K562 (cell line): ENCODE data around the gene NUDCD3. TPM values are rescaled to one million over a fixed set of nuclear protein-coding genes. Genes with fewer than 3 reads are reported as not detected.

Experiments
- ATAC-seq: fragments of 200-7000 bp; cut with Tn5 transposase; 3 replicates; pipeline ENCODE4 v1.9.1; 2020; ENCODE audit warnings: moderate library complexity
- BruUV-seq: library from RNA; stranded (reverse); fragments of 400-500 nt; replicated peaks from 2 replicates; lab custom pipeline; 2021; lab: Mats Ljungman, UMichigan
- CTCF ChIA-PET: fragments of 300-600 bp; formaldehyde crosslinking; extraction: SDS; loops from one replicate; lab custom pipeline; 2021; ENCODE audit warnings: low intra/inter-chr PET ratio; lab: Yijun Ruan, JAX
- POLR2A ChIA-PET: fragments of 300-600, 350-650 bp; sonication (Branson Sonifier 250); formaldehyde crosslinking; extraction: SDS; loops from one replicate; lab custom pipeline; 2021; ENCODE audit warnings: antibody characterized with exemption, inconsistent platforms; lab: Yijun Ruan, JAX
- DNase-seq, 4 experiments: peaks; one replicate each; pipeline versions ENCODE4 v3.0.0 to v3.0.0-alpha.2; 2011 to 2018; ENCODE audit warnings: low spot score in 3 of 4, mixed read lengths in 3 of 4; ENCODE audit errors: extremely low read depth in 1 of 4
- FAIRE-seq: peaks from 2 replicates; lab custom pipeline; 2011; peaks lifted over from hg19 to GRCh38; lab: Jason Lieb, UNC
- H2AFZ ChIP-seq: 2 replicates; pipeline ENCODE4 v1.6.0; 2011; ENCODE audit warnings: low read depth, low read length, control low read depth, inconsistent platforms
- H3K27ac ChIP-seq: fragments of 200-600 bp; 3 replicates; pipeline ENCODE4 v1.8.0; 2011; ENCODE audit warnings: low read depth, mild to moderate bottlenecking, control low read depth, inconsistent platforms, low read length, moderate library complexity, mixed read lengths; ENCODE audit errors: extremely low read depth
- H3K27me3 ChIP-seq, 2 experiments: fragments of 300-600 bp in 1 of 2; 2 replicates in 1 of 2; 3 replicates in 1 of 2; pipeline versions ENCODE4 v1.6.0 to v1.8.0; 2011; ENCODE audit warnings: inconsistent platforms in 2 of 2, low read length in 2 of 2, mild to moderate bottlenecking in 1 of 2, mixed read lengths in 1 of 2, moderate library complexity in 1 of 2; ENCODE audit not compliant: control insufficient read depth in 2 of 2, insufficient read depth in 2 of 2
- H3K36me3 ChIP-seq: fragments of 300-600 bp; 3 replicates; pipeline ENCODE4 v1.8.0; 2011; ENCODE audit warnings: mild to moderate bottlenecking, low read length, inconsistent platforms; ENCODE audit not compliant: control insufficient read depth, insufficient read depth
- H3K4me1 ChIP-seq, 2 experiments: fragments of 200-600 bp in 1 of 2; replicated peaks in 1 of 2; 2 replicates in 1 of 2; 3 replicates in 1 of 2; pipeline versions ENCODE4 v1.5.1 to v1.8.0; 2011; ENCODE audit warnings: inconsistent platforms in 2 of 2, low read length in 2 of 2, mild to moderate bottlenecking in 1 of 2, mixed read lengths in 1 of 2, moderate library complexity in 1 of 2; ENCODE audit not compliant: control insufficient read depth in 2 of 2, insufficient read depth in 2 of 2
- H3K4me2 ChIP-seq: 2 replicates; pipeline ENCODE4 v1.6.1; 2011; ENCODE audit warnings: low read length, control low read depth, inconsistent platforms, mixed read lengths; ENCODE audit not compliant: insufficient read depth
- H3K4me3 ChIP-seq: fragments of 200-600 bp; sonication (generic), shearing (Covaris generic); 2 replicates; pipeline ENCODE4 v1.5.1; 2016; ENCODE audit warnings: control low read depth, inconsistent platforms
- H3K79me2 ChIP-seq: fragments of 200-600 bp; 3 replicates; pipeline ENCODE4 v1.8.0; 2011; ENCODE audit warnings: low read length, inconsistent platforms; ENCODE audit not compliant: control insufficient read depth, insufficient read depth
- H3K9ac ChIP-seq, 2 experiments: 2 replicates each; pipeline versions ENCODE4 v1.6.0 to v1.6.1; 2011; ENCODE audit warnings: low read depth in 2 of 2, low read length in 2 of 2, control low read depth in 1 of 2, inconsistent platforms in 1 of 2, mild to moderate bottlenecking in 1 of 2, mixed read lengths in 1 of 2; ENCODE audit not compliant: insufficient read depth in 1 of 2
- H3K9me1 ChIP-seq: one replicate; pipeline ENCODE4 v1.6.0; 2011; ENCODE audit warnings: inconsistent platforms, mild to moderate bottlenecking, low read length, moderate library complexity; ENCODE audit not compliant: control insufficient read depth, insufficient read depth
- H3K9me3 ChIP-seq: replicated peaks from 2 replicates; pipeline ENCODE4 v1.5.1; 2011; ENCODE audit warnings: low read depth, low read length, inconsistent platforms; ENCODE audit not compliant: control insufficient read depth, insufficient read depth
- H4K20me1 ChIP-seq: replicated peaks from 2 replicates; pipeline ENCODE4 v1.6.1; 2011; ENCODE audit warnings: low read length, inconsistent platforms, mixed read lengths; ENCODE audit not compliant: control insufficient read depth, insufficient read depth
- BACH1 ChIP-seq: fragments of 200-800 bp; sonication (Bioruptor generic); IDR thresholded peaks from 2 replicates; pipeline ENCODE4 v1.6.1; 2016; ENCODE audit warnings: missing genetic modification characterization, missing compliant biosample characterization
- BCOR ChIP-seq: fragments of 450-650 bp; IDR thresholded peaks from 2 replicates; pipeline ENCODE4 v1.6.1; 2016
- CHD4 ChIP-seq: fragments of 200-600 bp; sonication (generic); IDR thresholded peaks from 3 replicates; pipeline ENCODE4 v1.6.1; 2012; ENCODE audit warnings: low read depth, mild to moderate bottlenecking, mixed read lengths, low read length, inconsistent platforms; ENCODE audit not compliant: insufficient read depth, insufficient replicate concordance, poor library complexity, severe bottlenecking
- EGR1 ChIP-seq: fragments of 450-650 bp; conservative IDR thresholded peaks from 2 replicates; pipeline ENCODE4 v1.6.1; 2017; ENCODE audit warnings: mild to moderate bottlenecking
- ELK3 ChIP-seq: fragments of 450-650 bp; formaldehyde crosslinking; IDR thresholded peaks from 2 replicates; pipeline ENCODE4 v1.4.0; 2020; ENCODE audit warnings: mild to moderate bottlenecking
- GTF2E2 ChIP-seq: fragments of 200-800 bp; sonication (Bioruptor generic); IDR thresholded peaks from 2 replicates; pipeline ENCODE4 v1.6.1; 2016; ENCODE audit warnings: missing genetic modification characterization, missing compliant biosample characterization
- HDAC2 ChIP-seq: fragments of 450-650 bp; IDR thresholded peaks from 2 replicates; pipeline ENCODE4 v1.6.1; 2016; ENCODE audit warnings: mild to moderate bottlenecking
- JUN ChIP-seq, 2 experiments: sonication (generic) in 1 of 2; formaldehyde crosslinking in 1 of 2; IDR thresholded peaks; 2 replicates each; pipeline versions ENCODE4 v1.6.1 to v1.8.0; 2012 to 2022; ENCODE audit warnings: borderline replicate concordance in 2 of 2, mild to moderate bottlenecking in 2 of 2, improper control_type of control experiment in 1 of 2, low read depth in 1 of 2, low read length in 1 of 2, missing genetic modification reagents in 1 of 2
- NFIX ChIP-seq: fragments of 250-450 bp; sonication (Bioruptor Pico); IDR thresholded peaks from 2 replicates; pipeline ENCODE4 v1.4.0; 2020; ENCODE audit warnings: low read depth, mild to moderate bottlenecking, moderate library complexity
- NR2C2 ChIP-seq, 2 experiments: fragments of 200-800 bp in 1 of 2; sonication (Bioruptor generic) in 1 of 2; sonication (generic) in 1 of 2; formaldehyde crosslinking in 1 of 2; IDR thresholded peaks; 2 replicates each; pipeline versions ENCODE4 v1.6.1 to v1.8.0; 2016 to 2022; ENCODE audit warnings: mild to moderate bottlenecking in 1 of 2, missing compliant biosample characterization in 1 of 2, missing genetic modification characterization in 1 of 2, missing genetic modification reagents in 1 of 2
- PTRF ChIP-seq: fragments of 450-650 bp; IDR thresholded peaks from 2 replicates; pipeline ENCODE4 v1.6.1; 2016; ENCODE audit warnings: mild to moderate bottlenecking, missing genetic modification characterization, missing compliant biosample characterization
- RAD51 ChIP-seq: fragments of 450-650 bp; IDR thresholded peaks from 2 replicates; pipeline ENCODE4 v1.7.1; 2016; ENCODE audit warnings: low read depth, mild to moderate bottlenecking, borderline replicate concordance
- TARDBP ChIP-seq: fragments of 450-650 bp; IDR thresholded peaks from 2 replicates; pipeline ENCODE4 v1.6.1; 2016
- XRCC3 ChIP-seq: fragments of 450-650 bp; IDR thresholded peaks from 2 replicates; pipeline ENCODE4 v1.6.1; 2017; ENCODE audit warnings: mild to moderate bottlenecking, moderate library complexity
- ZFPM2 ChIP-seq: fragments of 250-450 bp; sonication (Bioruptor Pico); IDR thresholded peaks from 2 replicates; pipeline ENCODE4 v1.5.1; 2022; ENCODE audit warnings: mild to moderate bottlenecking
- ZNF143 ChIP-seq: sonication (generic); formaldehyde crosslinking; IDR thresholded peaks from 2 replicates; pipeline ENCODE4 v1.9.0; 2022; ENCODE audit warnings: mild to moderate bottlenecking, missing genetic modification reagents
- ZNF197 ChIP-seq: fragments of 200-800 bp; sonication (Bioruptor generic); IDR thresholded peaks from 2 replicates; pipeline ENCODE4 v1.6.1; 2016; ENCODE audit warnings: low read depth, missing genetic modification characterization, missing compliant biosample characterization
- ZNF354B ChIP-seq: fragments of 250-450 bp; sonication (Bioruptor Pico); IDR thresholded peaks from 2 replicates; pipeline ENCODE4 v1.4.0; 2020
- WGBS: fragments of 100-300 bp; shearing (Covaris generic); methylation state at CpG from one replicate; pipeline ENCODE4 v1.1.6; 2016; ENCODE audit warnings: low coverage, mixed read lengths; ENCODE audit not compliant: insufficient coverage; ENCODE audit errors: missing lambda C conversion rate; 5-methylcytosine and 5-hydroxymethylcytosine counted together
- in situ Hi-C: fragments of 300-500 bp; cut with MboI; formaldehyde crosslinking; loops from 4 replicates; pipeline ENCODE4 v1.15.0; 2018; ENCODE audit warnings: inconsistent platforms, mixed read lengths
- intact Hi-C: fragments of 100-400 bp; cut with micrococcal nuclease; formaldehyde crosslinking; loops from 2 replicates; pipeline ENCODE4 v1.14.2; 2022
- polyA plus RNA-seq, 8 experiments: library from polyadenylated mRNA; depleted of rRNA in 4 of 8; stranded (reverse) in 5 of 8; unstranded in 3 of 8; fragments of >200 nt; fragmentation: Nextera tagmentation in 2 of 8; fragmentation: Illumina TruSeq in 1 of 8; extraction: Ambion mirVana in 2 of 8; extraction: Trizol in 1 of 8; gene quantifications; 2 replicates each; pipeline versions ENCODE4 v1.2.1 to v1.2.3, GENCODE V29; 2011 to 2014; ENCODE audit warnings: inconsistent platforms in 1 of 8, missing spikeins in 1 of 8
- total RNA-seq, 7 experiments: library from RNA; depleted of rRNA in 6 of 7; stranded (reverse); fragments of >200 nt in 6 of 7; fragmentation: Illumina TruSeq in 2 of 7; extraction: Trizol in 2 of 7; gene quantifications; 2 replicates each; pipeline versions ENCODE4 v1.2.1 to v1.2.3, GENCODE V29; 2011 to 2021; ENCODE audit warnings: low replicate concordance in 1 of 7
- TF ChIP-seq, protein P1 (sequence below): fragments of 250-450 bp; sonication (Bioruptor Pico); IDR thresholded peaks from 2 replicates; pipeline ENCODE4 v1.8.0; 2022; ENCODE audit warnings: inconsistent platforms, mild to moderate bottlenecking, moderate library complexity, borderline replicate concordance

NUDCD3 gene
- total and polyA plus RNA-seq, 9 of the 15 experiments (the other 6 are each of a cell fraction or from before 2014, with no cell fraction given) = 24.8 to 64.2 (median 42.6) TPM

- Histone ChIP-seq H2AFZ (no peak overlapping the region), H3K9me1 (no peaks in the 10 kb centered on the region), H3K4me1 (0 out of 5 replicates have a peak, but pooled peaks cover 0 to 3% of the 10 kb centered on the region in 2 experiments), H4K20me1 (no peaks in the 10 kb centered on the region), H3K79me2 (no peaks in the 10 kb centered on the region), H3K4me2 (no peak overlapping the region), H3K4me3 (no peak overlapping the region), H3K9me3 (peaks cover 2% of the 10 kb centered on the region; the same call in 1 of the 2 replicates), H3K9ac (no peak overlapping the region), H3K36me3 (no peaks in the 10 kb centered on the region), H3K27me3 (no peaks in the 10 kb centered on the region; a peak in 1 of 5 replicates), H3K27ac (no peak overlapping the region)
- no peak for DNase-seq
- 59% methylated on average over 1 of the region's 1 CpG for WGBS
- no TSS peak for BruUV-seq
- TF ChIP-seq HDAC2 = no peak
- no peak for TF ChIP-seq ZNF197 (CRISPR knock-in tag)
- no peak for TF ChIP-seq NR2C2 (CRISPR knock-in tag; IDR thresholded peaks at IDR 0.05)
- no peak for TF ChIP-seq NR2C2 (tag; IDR thresholded peaks at IDR 0.05)
- no peak for TF ChIP-seq ELK3 (CRISPR knock-in tag)
- TF ChIP-seq XRCC3 = no peak
- no peak for TF ChIP-seq JUN (IDR thresholded peaks at IDR 0.05; ENCODE audit: borderline replicate concordance, low read depth, low read length)
- TF ChIP-seq JUN (CRISPR knock-in tag; IDR thresholded peaks at IDR 0.05; ENCODE audit: borderline replicate concordance) = no peak
- TF ChIP-seq BCOR = no peak
- TF ChIP-seq ZFPM2 (CRISPR knock-in tag) = no peak
- TF ChIP-seq ZNF143 = no peak
- no peak for TF ChIP-seq GTF2E2
- TF ChIP-seq BACH1 (tag) = no peak
- TF ChIP-seq, protein P1, sequence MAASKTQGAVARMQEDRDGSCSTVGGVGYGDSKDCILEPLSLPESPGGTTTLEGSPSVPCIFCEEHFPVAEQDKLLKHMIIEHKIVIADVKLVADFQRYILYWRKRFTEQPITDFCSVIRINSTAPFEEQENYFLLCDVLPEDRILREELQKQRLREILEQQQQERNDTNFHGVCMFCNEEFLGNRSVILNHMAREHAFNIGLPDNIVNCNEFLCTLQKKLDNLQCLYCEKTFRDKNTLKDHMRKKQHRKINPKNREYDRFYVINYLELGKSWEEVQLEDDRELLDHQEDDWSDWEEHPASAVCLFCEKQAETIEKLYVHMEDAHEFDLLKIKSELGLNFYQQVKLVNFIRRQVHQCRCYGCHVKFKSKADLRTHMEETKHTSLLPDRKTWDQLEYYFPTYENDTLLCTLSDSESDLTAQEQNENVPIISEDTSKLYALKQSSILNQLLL (CRISPR knock-in tag) = no peak
- TF ChIP-seq EGR1 = no peak
- TF ChIP-seq NFIX (CRISPR knock-in tag) = no peak
- no peak for TF ChIP-seq TARDBP
- no peak for TF ChIP-seq PTRF (tag)
- TF ChIP-seq ZNF354B (CRISPR knock-in tag) = no peak
- no peak for TF ChIP-seq CHD4
- TF ChIP-seq RAD51 = no peak
- POLR2A ChIA-PET = interaction anchor here (0.6 to 1.9 kb wide), 6 partner anchors 9 to 461 kb away, joined by 3 to 6 read pairs (median 3); no protein-coding TSS in a partner anchor
- no peak for ATAC-seq
- intact Hi-C loops = no loop called here
- CTCF ChIA-PET = no interaction called here
- in situ Hi-C loops = no loop called here
- no peak for FAIRE-seq
These were observed 20.8 kb upstream of the NUDCD3 start for GRCh38 chr7:44511236-44511635.
